Lung (tissue), 12 donors: ENCODE results near the gene FAM114A1. TPM values are rescaled to one million over a fixed set of nuclear protein-coding genes. Genes with fewer than 3 reads are reported as not detected.

Experiments
- ATAC-seq: fragments of 200-7000 bp; cut with Tn5 transposase; one replicate; pipeline ENCODE4 v1.9.1; 2020; ENCODE audit warnings: moderate number of reproducible peaks; ENCODE audit not compliant: insufficient read depth, low FRiP score
- DNase-seq, 3 donors: peaks; one replicate each; pipeline ENCODE4 v3.0.0-alpha.2; 2013 to 2017
- H3K27ac ChIP-seq, 2 donors: one replicate each; pipeline ENCODE4 v1.5.1; 2013; ENCODE audit warnings: mild to moderate bottlenecking in 2 of 2, moderate library complexity in 2 of 2, control low read depth in 1 of 2, inconsistent platforms in 1 of 2, low read depth in 1 of 2, low read length in 1 of 2
- H3K27me3 ChIP-seq, 3 donors: one replicate each; pipeline ENCODE4 v1.5.1; 2013; ENCODE audit warnings: low read length in 2 of 3; ENCODE audit not compliant: control insufficient read depth in 3 of 3, insufficient read depth in 3 of 3
- H3K36me3 ChIP-seq, 4 donors: one replicate each; pipeline ENCODE4 v1.5.1; 2013; ENCODE audit warnings: low read length in 4 of 4, mild to moderate bottlenecking in 1 of 4, moderate library complexity in 1 of 4; ENCODE audit not compliant: control insufficient read depth in 4 of 4, insufficient read depth in 4 of 4
- H3K4me1 ChIP-seq, 5 donors: one replicate each; pipeline ENCODE4 v1.5.1; 2013; ENCODE audit warnings: low read length in 5 of 5, mild to moderate bottlenecking in 2 of 5, moderate library complexity in 1 of 5; ENCODE audit not compliant: control insufficient read depth in 5 of 5, insufficient read depth in 5 of 5
- H3K4me3 ChIP-seq: one replicate; pipeline ENCODE4 v1.5.1; 2013; ENCODE audit warnings: mild to moderate bottlenecking, control low read depth, moderate library complexity
- H3K9ac ChIP-seq, 2 donors: one replicate each; pipeline ENCODE4 v1.5.1; 2013; ENCODE audit warnings: low read length in 2 of 2, control low read depth in 1 of 2; ENCODE audit not compliant: insufficient read depth in 1 of 2
- H3K9me3 ChIP-seq, 4 donors: one replicate each; pipeline ENCODE4 v1.5.1; 2013; ENCODE audit warnings: low read length in 3 of 4, mild to moderate bottlenecking in 1 of 4, moderate library complexity in 1 of 4; ENCODE audit not compliant: control insufficient read depth in 4 of 4, insufficient read depth in 3 of 4
- CTCF ChIP-seq: IDR thresholded peaks from 2 replicates; pipeline ENCODE4 v1.5.1; 2012; ENCODE audit warnings: mild to moderate bottlenecking; ENCODE audit errors: control extremely low read depth, extremely low read depth
- WGBS, 2 donors: extraction: QIAGEN DNeasy Blood & Tissue Kit; methylation state at CpG; one replicate each; pipeline ENCODE4 v1.1.7; 2013; 5-methylcytosine and 5-hydroxymethylcytosine counted together
- polyA plus RNA-seq, 2 donors: library from polyadenylated mRNA; stranded (reverse); fragments of 200-250 nt; gene quantifications; one replicate each; pipeline ENCODE4 v1.2.1, GENCODE V29; 2013
- total RNA-seq, 2 donors: library from RNA; depleted of rRNA in 1 of 2; stranded (reverse); fragments of >200 nt in 1 of 2; gene quantifications; one replicate each; pipeline ENCODE4 v1.2.1, GENCODE V29; 2014 to 2021
- donor health status: control.
- donor health status: control.
- donor health status: Bipolar disorder and iron deficiency.
- donor health status: healthy.
- donor health status: DM: yes; HTN: yes; CAD: no.

The FAM114A1 gene
- total and polyA plus RNA-seq, 4 donors = 9.5 to 70.0 (median 36.3) TPM

- no peak for ATAC-seq
- DNase-seq = no peak
- Histone ChIP-seq H3K27ac (no peak overlapping the region), H3K4me1 (no peaks in the 10 kb centered on the region), H3K9ac (no peak overlapping the region), H3K27me3 (no peaks in the 10 kb centered on the region), H3K4me3 (no peak overlapping the region), H3K36me3 (no peaks in the 10 kb centered on the region), H3K9me3 (no peaks in the 10 kb centered on the region)
- 59 to 65% methylated on average over 7 of the region's 7 CpGs for WGBS, 2 donors
- TF ChIP-seq CTCF = no peak
Observed at GRCh38 chr4:38980903-38981676, 113.5 kb downstream of the FAM114A1 start.

- Histone ChIP-seq H3K9ac (no peak overlapping the region), H3K27me3 (no peaks in the 10 kb centered on the region), H3K9me3 (no peaks in the 10 kb centered on the region), H3K4me3 (no peak overlapping the region), H3K27ac (no peak overlapping the region), H3K4me1 (no peaks in the 10 kb centered on the region), H3K36me3 (no peaks in the 10 kb centered on the region)
- no peak for TF ChIP-seq CTCF
- 92 to 95% methylated on average over 5 of the region's 5 CpGs for WGBS, 2 donors
- DNase-seq (no peak), ATAC-seq (no peak)
Observed at GRCh38 chr4:38982361-38983095, 114.9 kb downstream of the FAM114A1 start.

GRCh38 chr4:38983291-38983690 lies 115.7 kb downstream of the FAM114A1 start:
- no peak for TF ChIP-seq CTCF
- ATAC-seq = no peak
- Histone ChIP-seq H3K27ac (no peak overlapping the region), H3K36me3 (no peaks in the 10 kb centered on the region), H3K27me3 (no peaks in the 10 kb centered on the region), H3K9ac (no peak overlapping the region), H3K9me3 (no peaks in the 10 kb centered on the region), H3K4me1 (no peaks in the 10 kb centered on the region), H3K4me3 (no peak overlapping the region)
- no peak for DNase-seq
- WGBS, 2 donors = 90 to 94% methylated on average over 6 of the region's 6 CpGs
